Endothelial cell of umbilical vein (primary cell): ENCODE results near the gene ADTRP. TPM values are rescaled to one million over a fixed set of nuclear protein-coding genes. Genes with fewer than 3 reads are reported as not detected.

Source experiments
- Bru-seq: library from RNA; stranded (reverse); fragments of 400-500 nt; gene quantifications from one replicate; lab custom pipeline; 2021; lab: Mats Ljungman, UMichigan
- BruChase-seq, 2 experiments: library from RNA; stranded (reverse); fragments of 400-500 nt; gene quantifications; one replicate each; lab custom pipeline; 2021; lab: Mats Ljungman, UMichigan
- BruUV-seq: library from RNA; stranded (reverse); fragments of 400-500 nt; replicated peaks from 2 replicates; lab custom pipeline; 2021; lab: Mats Ljungman, UMichigan
- CTCF ChIA-PET: fragments of 300-600, 350-600 bp; sonication (Branson Sonifier 250); formaldehyde crosslinking; loops from one replicate; lab custom pipeline; 2021; ENCODE audit warnings: antibody characterized with exemption, inconsistent platforms; lab: Charles Lee
- POLR2A ChIA-PET: fragments of 300-600, 350-600 bp; sonication (Branson Sonifier 250); formaldehyde crosslinking; loops from one replicate; lab custom pipeline; 2021; ENCODE audit warnings: antibody characterized with exemption, inconsistent platforms; lab: Charles Lee
- DNase-seq: peaks from one replicate; pipeline ENCODE4 v3.0.0-alpha.2; 2011; ENCODE audit warnings: low read depth, low spot score
- FAIRE-seq: peaks from 2 replicates; lab custom pipeline; 2011; peaks lifted over from hg19 to GRCh38; lab: Jason Lieb, UNC
- H2AFZ ChIP-seq: 2 replicates; pipeline ENCODE4 v1.6.0; 2012; ENCODE audit warnings: low read depth, low read length, control low read depth, inconsistent platforms
- H3K27ac ChIP-seq: 2 replicates; pipeline ENCODE4 v1.5.1; 2011; ENCODE audit warnings: low read depth, mild to moderate bottlenecking, control low read depth, low read length, moderate library complexity; ENCODE audit not compliant: insufficient read depth
- H3K27me3 ChIP-seq, 2 experiments: 2 replicates each; pipeline versions ENCODE4 v1.6.0 to v1.6.1; 2011; ENCODE audit warnings: low read length in 2 of 2, mixed read lengths in 1 of 2; ENCODE audit not compliant: control insufficient read depth in 2 of 2, insufficient read depth in 2 of 2
- H3K36me3 ChIP-seq, 2 experiments: 2 replicates in 1 of 2; 3 replicates in 1 of 2; pipeline ENCODE4 v1.5.1; 2011; ENCODE audit warnings: low read length in 2 of 2, mild to moderate bottlenecking in 1 of 2, moderate library complexity in 1 of 2; ENCODE audit not compliant: control insufficient read depth in 2 of 2, insufficient read depth in 2 of 2; ENCODE audit errors: extremely low read depth in 1 of 2
- H3K4me1 ChIP-seq: 3 replicates; pipeline ENCODE4 v1.5.1; 2011; ENCODE audit warnings: mild to moderate bottlenecking, low read length; ENCODE audit not compliant: control insufficient read depth, insufficient read depth; ENCODE audit errors: extremely low read depth
- H3K4me2 ChIP-seq: 2 replicates; pipeline ENCODE4 v1.6.1; 2011; ENCODE audit warnings: low read length, control low read depth, mixed read lengths; ENCODE audit not compliant: insufficient read depth
- H3K4me3 ChIP-seq, 3 experiments: fragments of 200-600 bp in 1 of 3; sonication (generic), shearing (Covaris generic) in 1 of 3; replicated peaks in 1 of 3; 2 replicates each; pipeline ENCODE4 v1.5.1; 2011 to 2016; ENCODE audit warnings: control low read depth in 3 of 3, low read length in 3 of 3, mild to moderate bottlenecking in 2 of 3, inconsistent platforms in 1 of 3, low read depth in 1 of 3, moderate library complexity in 1 of 3; ENCODE audit not compliant: insufficient read depth in 1 of 3
- H3K79me2 ChIP-seq: 2 replicates; pipeline ENCODE4 v1.6.0; 2012; ENCODE audit warnings: low read length, inconsistent platforms; ENCODE audit not compliant: control insufficient read depth, insufficient read depth
- H3K9ac ChIP-seq: replicated peaks from 2 replicates; pipeline ENCODE3; 2011; ENCODE audit warnings: low read length, control low read depth; ENCODE audit not compliant: insufficient read depth; ENCODE audit errors: extremely low read depth
- H3K9me1 ChIP-seq: replicated peaks from 3 replicates; pipeline ENCODE4 v1.6.0; 2011; ENCODE audit warnings: mild to moderate bottlenecking, low read length; ENCODE audit not compliant: control insufficient read depth, insufficient read depth; ENCODE audit errors: extremely low read depth
- H3K9me3 ChIP-seq: replicated peaks from 2 replicates; pipeline ENCODE4 v1.5.1; 2012; ENCODE audit warnings: low read length, inconsistent platforms; ENCODE audit not compliant: control insufficient read depth, insufficient read depth
- H4K20me1 ChIP-seq: replicated peaks from 2 replicates; pipeline ENCODE3; 2011; ENCODE audit warnings: mild to moderate bottlenecking, low read length; ENCODE audit not compliant: control insufficient read depth, insufficient read depth; ENCODE audit errors: extremely low read depth
- EZH2 ChIP-seq: IDR thresholded peaks from 2 replicates; pipeline ENCODE4 v1.6.1; 2012; ENCODE audit warnings: borderline replicate concordance, low read depth, mild to moderate bottlenecking, moderate library complexity, low read length, inconsistent platforms; ENCODE audit not compliant: severe bottlenecking
- FOS ChIP-seq: IDR thresholded peaks from 2 replicates; pipeline ENCODE4 v1.6.1; 2011; ENCODE audit warnings: mild to moderate bottlenecking, low read length, moderate library complexity, borderline replicate concordance; ENCODE audit not compliant: insufficient read depth
- GATA2 ChIP-seq: IDR thresholded peaks from 2 replicates; pipeline ENCODE4 v1.7.0; 2011; ENCODE audit warnings: low read depth, mild to moderate bottlenecking, moderate library complexity, mixed read lengths, low read length; ENCODE audit not compliant: insufficient read length, insufficient read depth
- JUN ChIP-seq: IDR thresholded peaks from 2 replicates; pipeline ENCODE4 v1.6.1; 2011; ENCODE audit warnings: borderline replicate concordance, low read depth; ENCODE audit not compliant: insufficient read length, insufficient read depth
- MYC ChIP-seq: IDR thresholded peaks from one replicate; pipeline ENCODE4 v1.6.1; 2011; ENCODE audit warnings: mild to moderate bottlenecking, low read depth, low read length
- POLR2A ChIP-seq: IDR thresholded peaks from 2 replicates; pipeline ENCODE4 v1.6.1; 2012; ENCODE audit warnings: low read depth, mild to moderate bottlenecking, control low read depth, low read length
- POLR2AphosphoS5 ChIP-seq: IDR thresholded peaks from 2 replicates; pipeline ENCODE4 v1.6.1; 2012; ENCODE audit warnings: low read depth, mild to moderate bottlenecking, control low read depth, low read length, moderate library complexity; ENCODE audit not compliant: insufficient read depth
- dilution Hi-C: fragments of 300-500 bp; cut with MboI; formaldehyde crosslinking; loops from one replicate; pipeline ENCODE4 v1.15.0; 2019; ENCODE audit warnings: low sequenced_read_pairs; ENCODE audit not compliant: extremely low pct_ligation_motif_present
- intact Hi-C: fragments of 100-400 bp; cut with micrococcal nuclease; formaldehyde crosslinking; loops from one replicate; pipeline ENCODE4 v1.10.0; 2022
- long read RNA-seq: library from polyadenylated mRNA; stranded (forward); transcript quantifications from one replicate; pipeline ENCODE4 v2.0.0, GENCODE V29; 2021
- polyA minus RNA-seq, 3 experiments: library from RNA; depleted of rRNA, polyadenylated mRNA; stranded (reverse); fragments of >200 nt; gene quantifications; 1 replicate in 1 of 3; 2 replicates in 2 of 3; pipeline ENCODE4 v1.2.3, GENCODE V29; 2011
- polyA plus RNA-seq, 4 experiments: library from polyadenylated mRNA; depleted of rRNA in 3 of 4; stranded (reverse) in 3 of 4; unstranded in 1 of 4; fragments of >200 nt; gene quantifications; 2 replicates each; pipeline versions ENCODE4 v1.2.1 to v1.2.3, GENCODE V29; 2011 to 2012; ENCODE audit warnings: missing spikeins in 1 of 4
- total RNA-seq: library from RNA; stranded (reverse); gene quantifications from 2 replicates; pipeline ENCODE4 v1.2.3, GENCODE V29; 2021
- TF ChIP-seq, protein P1 (sequence below), 2 donors: IDR thresholded peaks; 1 replicate in 1 of 2; 2 replicates in 1 of 2; pipeline ENCODE4 v1.5.1; 2011; ENCODE audit warnings: low read length in 2 of 2, mild to moderate bottlenecking in 2 of 2, moderate library complexity in 2 of 2, control low read depth in 1 of 2, inconsistent platforms in 1 of 2, low read depth in 1 of 2; ENCODE audit not compliant: insufficient read depth in 1 of 2; ENCODE audit errors: extremely low read depth in 1 of 2
- TF ChIP-seq, protein P2 (sequence below): IDR thresholded peaks from 2 replicates; pipeline ENCODE4 v1.6.1; 2011; ENCODE audit not compliant: insufficient read depth, insufficient read length

Gene ADTRP, protein sequence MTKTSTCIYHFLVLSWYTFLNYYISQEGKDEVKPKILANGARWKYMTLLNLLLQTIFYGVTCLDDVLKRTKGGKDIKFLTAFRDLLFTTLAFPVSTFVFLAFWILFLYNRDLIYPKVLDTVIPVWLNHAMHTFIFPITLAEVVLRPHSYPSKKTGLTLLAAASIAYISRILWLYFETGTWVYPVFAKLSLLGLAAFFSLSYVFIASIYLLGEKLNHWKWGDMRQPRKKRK
- total RNA-seq (3.3 and 5.6 TPM in 2 replicates), polyA plus RNA-seq (3.6 and 4.4 TPM in 2 replicates), polyA minus RNA-seq (6.7 and 10.3 TPM in 2 replicates), Bru-seq, nascent RNA (percentile 43 among the genes with signal in this experiment), BruChase-seq, experiment 1, labeled RNA remaining after a 6-hour chase (percentile 46 among the genes with signal in this experiment), BruChase-seq, experiment 2, labeled RNA remaining after a 2-hour chase (percentile 43 among the genes with signal in this experiment)
- polyA plus RNA-seq (2011; cell fraction: cytosol; rRNA removed): 3.3 and 5.0 TPM in 2 replicates
- polyA plus RNA-seq (2011; cell fraction: nucleus; rRNA removed): 5.1 and 7.4 TPM in 2 replicates
- polyA plus RNA-seq (2012): 29.6 and 35.6 TPM in 2 replicates
- polyA minus RNA-seq (2011; cell fraction: cytosol; rRNA and poly(A)+ RNA removed): not detected
- 2.2 and 4.6 TPM in 2 replicates for polyA minus RNA-seq (2011; cell fraction: nucleus; rRNA and poly(A)+ RNA removed)
- long read RNA-seq, partial matches to known transcripts: 13 of 25 reads
- long read RNA-seq, other reads (novel, unspliced or antisense): 12 of 25 reads

DNA sequence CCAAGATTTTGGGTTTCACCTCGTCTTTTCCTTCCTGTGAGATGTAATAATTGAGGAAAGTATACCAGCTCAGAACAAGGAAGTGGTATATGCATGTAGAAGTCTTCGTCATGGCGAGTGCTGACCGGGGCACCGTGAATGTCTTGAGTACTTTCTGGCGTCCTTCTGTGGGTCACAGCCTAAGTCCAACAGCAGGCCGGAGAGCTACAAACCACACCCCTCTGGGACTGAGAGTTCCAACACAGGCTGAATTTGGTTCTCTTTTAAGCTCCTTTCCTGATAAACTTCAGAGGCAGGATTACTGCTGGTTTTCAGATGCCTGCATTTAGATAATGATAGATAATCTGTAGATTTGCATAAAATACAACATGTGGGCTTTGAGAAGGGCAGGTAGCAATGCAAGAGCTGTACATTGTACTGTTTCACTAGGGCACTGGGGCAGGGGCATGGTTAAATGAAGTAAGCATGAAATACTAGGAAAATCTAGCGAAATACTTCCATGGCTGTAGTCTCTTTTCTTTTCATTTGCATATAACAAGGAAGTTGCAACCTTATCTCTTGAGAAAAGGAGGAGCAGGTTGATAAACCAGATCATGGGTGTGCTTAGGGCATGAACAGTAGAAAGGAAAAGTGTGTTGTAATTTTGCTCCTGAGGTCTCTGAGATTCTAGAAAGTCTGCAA, at the start of gene ADTRP:
ADTRP (minus strand) TSS at position 156 of the 681 bp plus-strand sequence; CDS start at position 112, 44 bp downstream.
- TF ChIP-seq FOS: no peak
- TF ChIP-seq EZH2: no peak
- TF ChIP-seq, protein P1, sequence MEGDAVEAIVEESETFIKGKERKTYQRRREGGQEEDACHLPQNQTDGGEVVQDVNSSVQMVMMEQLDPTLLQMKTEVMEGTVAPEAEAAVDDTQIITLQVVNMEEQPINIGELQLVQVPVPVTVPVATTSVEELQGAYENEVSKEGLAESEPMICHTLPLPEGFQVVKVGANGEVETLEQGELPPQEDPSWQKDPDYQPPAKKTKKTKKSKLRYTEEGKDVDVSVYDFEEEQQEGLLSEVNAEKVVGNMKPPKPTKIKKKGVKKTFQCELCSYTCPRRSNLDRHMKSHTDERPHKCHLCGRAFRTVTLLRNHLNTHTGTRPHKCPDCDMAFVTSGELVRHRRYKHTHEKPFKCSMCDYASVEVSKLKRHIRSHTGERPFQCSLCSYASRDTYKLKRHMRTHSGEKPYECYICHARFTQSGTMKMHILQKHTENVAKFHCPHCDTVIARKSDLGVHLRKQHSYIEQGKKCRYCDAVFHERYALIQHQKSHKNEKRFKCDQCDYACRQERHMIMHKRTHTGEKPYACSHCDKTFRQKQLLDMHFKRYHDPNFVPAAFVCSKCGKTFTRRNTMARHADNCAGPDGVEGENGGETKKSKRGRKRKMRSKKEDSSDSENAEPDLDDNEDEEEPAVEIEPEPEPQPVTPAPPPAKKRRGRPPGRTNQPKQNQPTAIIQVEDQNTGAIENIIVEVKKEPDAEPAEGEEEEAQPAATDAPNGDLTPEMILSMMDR (IDR thresholded peaks at IDR 0.05; ENCODE audit: extremely low read depth in 1 of 2, insufficient read depth in 1 of 2, low read depth in 1 of 2, low read length in 2 of 2): no peak
- no peak for TF ChIP-seq POLR2A
- no peak for TF ChIP-seq JUN
- TF ChIP-seq, protein P2, sequence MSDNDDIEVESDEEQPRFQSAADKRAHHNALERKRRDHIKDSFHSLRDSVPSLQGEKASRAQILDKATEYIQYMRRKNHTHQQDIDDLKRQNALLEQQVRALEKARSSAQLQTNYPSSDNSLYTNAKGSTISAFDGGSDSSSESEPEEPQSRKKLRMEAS: no peak
- TF ChIP-seq POLR2AphosphoS5: no peak
- TF ChIP-seq MYC: no peak
- no peak for TF ChIP-seq GATA2
- dilution Hi-C loops (no loop called here), intact Hi-C loops (no loop called here)
- no peak within 1 kb of the TSS for H3K4me3 ChIP-seq
- no peaks in the 10 kb centered on the region for H3K4me1 ChIP-seq
- FAIRE-seq: no peak
- no peak within 1 kb of the TSS for H3K27ac ChIP-seq
- no peak within 1 kb of the TSS for H3K9ac ChIP-seq
- no TSS peak for BruUV-seq
- ChIA-PET POLR2A (no interaction called here), CTCF (interaction anchor here (1.1 kb wide), 1 partner anchor 10 kb away, joined by 3 read pairs; no protein-coding TSS in a partner anchor)
- H3K27me3 ChIP-seq: peaks cover 0 to 2% of the 10 kb centered on the region in 2 experiments
- no peaks in the 10 kb centered on the region for H3K9me1 ChIP-seq
- H3K4me2 ChIP-seq: no peak within 1 kb of the TSS
- DNase-seq: no peak
- no peaks in the 10 kb centered on the region for H3K79me2 ChIP-seq
- no peak within 1 kb of the TSS for H2AFZ ChIP-seq
- no peaks in the 10 kb centered on the region for H3K36me3 ChIP-seq
- H4K20me1 ChIP-seq: no peaks in the 10 kb centered on the region
- no peaks in the 10 kb centered on the region for H3K9me3 ChIP-seq
